ENCODE data around the gene FBXO5. TPM values are rescaled to one million over a fixed set of nuclear protein-coding genes. Genes with fewer than 3 reads are reported as not detected.

Gene FBXO5
- total and polyA plus RNA-seq, 3 experiments from 2014 or later = 7.6 to 33.8 (median 29.7) TPM

DNA sequence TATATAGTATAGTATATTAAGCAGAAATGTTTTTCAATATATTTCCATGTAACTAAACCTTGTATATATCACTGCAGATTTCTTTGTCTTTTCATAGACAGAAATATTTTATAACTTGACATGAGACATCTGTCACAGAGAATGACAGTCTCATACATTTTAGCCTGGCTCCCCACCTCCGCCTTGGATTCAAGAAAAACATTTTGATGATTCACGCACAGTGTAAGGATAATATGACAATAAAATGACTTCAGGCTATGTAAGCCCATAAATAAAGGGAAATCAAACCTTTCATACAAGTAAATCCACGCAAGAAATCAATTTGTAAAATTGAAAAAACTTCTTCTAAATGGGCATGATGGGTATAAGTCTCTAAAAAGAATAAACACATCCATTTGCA is 36.4 kb downstream of the FBXO5 start:
- H3K4me1 Mint-ChIP-seq = peaks cover 6 to 9% (median 9%) of the 10 kb centered on the region in 3 donors
- H3K9me3 Mint-ChIP-seq = no peaks in the 10 kb centered on the region
- H3K4me3 Mint-ChIP-seq = no peak overlapping the region
- peaks cover 13 to 37% of the 10 kb centered on the region in 2 donors for H3K27me3 Mint-ChIP-seq
- ChIA-PET CTCF (no interaction called here), POLR2A (no interaction called here)
- Histone ChIP-seq H3K4me3 (ENCODE audit: low read length) (no peak overlapping the region), H3K36me3 (ENCODE audit: insufficient read depth, low read length) (no peaks in the 10 kb centered on the region), H3K27me3 (ENCODE audit: insufficient read depth, low read length, poor library complexity, severe bottlenecking) (no peaks in the 10 kb centered on the region), H3K9me3 (ENCODE audit: low read length) (no peaks in the 10 kb centered on the region), H3K4me1 (ENCODE audit: insufficient read depth, low read length) (peaks cover 6% of the 10 kb centered on the region), H3K27ac (ENCODE audit: low read depth, low read length) (no peak overlapping the region)
- no peaks in the 10 kb centered on the region for H3K36me3 Mint-ChIP-seq
- no peak overlapping the region for H3K27ac Mint-ChIP-seq
- DNase-seq = no peak

GRCh38 chr6:152943260-152943897 is 39.5 kb downstream of the FBXO5 start:
- CTCF ChIA-PET = no interaction called here
- no peak overlapping the region for H3K4me3 Mint-ChIP-seq
- POLR2A ChIA-PET = no interaction called here

GRCh38 chr6:152942319-152942869 is 40.4 kb downstream of the FBXO5 start:
- POLR2A ChIA-PET = no interaction called here
- no peak overlapping the region for H3K27ac Mint-ChIP-seq
- no peaks in the 10 kb centered on the region for H3K4me1 ChIP-seq (ENCODE audit: insufficient read depth, low read length)

More at GRCh38 chr6:152943260-152943897, 39.5 kb downstream of the FBXO5 start:
- DNase-seq = no peak
- Mint-ChIP-seq H3K36me3 (no peaks in the 10 kb centered on the region), H3K9me3 (no peaks in the 10 kb centered on the region), H3K27ac (no peak overlapping the region), H3K27me3 (peaks cover 12 to 37% of the 10 kb centered on the region in 2 donors), H3K4me1 (peaks cover 5 to 8% (median 7%) of the 10 kb centered on the region in 3 donors)
- H3K36me3 ChIP-seq (ENCODE audit: insufficient read depth, low read length) = no peaks in the 10 kb centered on the region
- H3K9me3 ChIP-seq (ENCODE audit: low read length) = no peaks in the 10 kb centered on the region
- no peak overlapping the region for H3K4me3 ChIP-seq (ENCODE audit: low read length)
- H3K27ac ChIP-seq (ENCODE audit: low read depth, low read length) = no peak overlapping the region
- H3K4me1 ChIP-seq (ENCODE audit: insufficient read depth, low read length) = peaks cover 5% of the 10 kb centered on the region
- H3K27me3 ChIP-seq (ENCODE audit: insufficient read depth, low read length, poor library complexity, severe bottlenecking) = no peaks in the 10 kb centered on the region

GRCh38 chr6:152941746-152942145 is 41.1 kb downstream of the FBXO5 start:
- H3K4me3 ChIP-seq (ENCODE audit: low read length) = no peak overlapping the region
- Mint-ChIP-seq H3K9me3 (no peaks in the 10 kb centered on the region), H3K4me1 (no peaks in the 10 kb centered on the region), H3K36me3 (no peaks in the 10 kb centered on the region), H3K27ac (no peak overlapping the region), H3K27me3 (peaks cover 12 to 35% of the 10 kb centered on the region in 2 donors), H3K4me3 (no peak overlapping the region)
- ChIA-PET POLR2A (no interaction called here), CTCF (no interaction called here)
- H3K27me3 ChIP-seq (ENCODE audit: insufficient read depth, low read length, poor library complexity, severe bottlenecking) = no peaks in the 10 kb centered on the region
- no peaks in the 10 kb centered on the region for H3K4me1 ChIP-seq (ENCODE audit: insufficient read depth, low read length)
- no peaks in the 10 kb centered on the region for H3K36me3 ChIP-seq (ENCODE audit: insufficient read depth, low read length)
- no peak overlapping the region for H3K27ac ChIP-seq (ENCODE audit: low read depth, low read length)
- no peak for DNase-seq
- no peaks in the 10 kb centered on the region for H3K9me3 ChIP-seq (ENCODE audit: low read length)

More at GRCh38 chr6:152942319-152942869, 40.4 kb downstream of the FBXO5 start:
- no peaks in the 10 kb centered on the region for H3K36me3 ChIP-seq (ENCODE audit: insufficient read depth, low read length)
- H3K27me3 ChIP-seq (ENCODE audit: insufficient read depth, low read length, poor library complexity, severe bottlenecking) = no peaks in the 10 kb centered on the region
- no peaks in the 10 kb centered on the region for H3K9me3 ChIP-seq (ENCODE audit: low read length)
- H3K4me3 ChIP-seq (ENCODE audit: low read length) = no peak overlapping the region
- CTCF ChIA-PET = no interaction called here
- H3K4me3 Mint-ChIP-seq = no peak overlapping the region
- H3K27ac ChIP-seq (ENCODE audit: low read depth, low read length) = no peak overlapping the region
- peaks cover 11 to 33% of the 10 kb centered on the region in 2 donors for H3K27me3 Mint-ChIP-seq
- no peaks in the 10 kb centered on the region for H3K4me1 Mint-ChIP-seq
- H3K36me3 Mint-ChIP-seq = no peaks in the 10 kb centered on the region
- no peaks in the 10 kb centered on the region for H3K9me3 Mint-ChIP-seq
- no peak for DNase-seq

DNA sequence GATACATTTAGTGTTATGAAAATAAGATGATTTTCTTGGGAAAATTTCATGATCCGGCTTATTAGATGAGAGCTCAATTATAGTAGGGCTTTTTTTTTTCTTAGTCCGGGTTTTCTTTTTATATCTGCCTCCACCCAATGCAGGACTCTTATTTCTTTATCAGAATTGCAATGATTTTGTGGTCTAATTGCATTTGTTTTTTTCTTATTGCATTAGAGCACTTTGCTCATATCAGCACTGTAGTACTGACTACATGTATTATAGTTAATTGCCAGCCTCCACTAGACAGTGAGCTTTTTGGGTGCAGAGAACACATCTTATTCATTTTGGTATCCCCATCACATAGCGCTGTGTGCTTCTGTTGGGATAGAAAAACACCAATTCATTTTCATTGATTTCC is 50.0 kb downstream of the FBXO5 start:
- ChIA-PET CTCF (interaction anchor here (2.0 kb wide), 1 partner anchor 16 kb away, joined by 4 read pairs; no protein-coding TSS in a partner anchor), POLR2A (no interaction called here)
- DNase-seq = no peak
- H3K4me3 ChIP-seq (ENCODE audit: low read length) = no peak overlapping the region
- H3K4me1 Mint-ChIP-seq = no peaks in the 10 kb centered on the region
- H3K4me3 Mint-ChIP-seq = no peak overlapping the region
- H3K9me3 Mint-ChIP-seq = no peaks in the 10 kb centered on the region
- H3K9me3 ChIP-seq (ENCODE audit: low read length) = no peaks in the 10 kb centered on the region
- no peaks in the 10 kb centered on the region for H3K36me3 Mint-ChIP-seq
- H3K27me3 Mint-ChIP-seq = peaks cover 4 to 23% of the 10 kb centered on the region in 2 donors
- no peak overlapping the region for H3K27ac Mint-ChIP-seq
- no peaks in the 10 kb centered on the region for H3K27me3 ChIP-seq (ENCODE audit: insufficient read depth, low read length, poor library complexity, severe bottlenecking)
- H3K4me1 ChIP-seq (ENCODE audit: insufficient read depth, low read length) = no peaks in the 10 kb centered on the region
- H3K27ac ChIP-seq (ENCODE audit: low read depth, low read length) = no peak overlapping the region
- no peaks in the 10 kb centered on the region for H3K36me3 ChIP-seq (ENCODE audit: insufficient read depth, low read length)

- Histone ChIP-seq H3K27me3 (ENCODE audit: insufficient read depth, low read length, poor library complexity, severe bottlenecking) (no peaks in the 10 kb centered on the region), H3K36me3 (ENCODE audit: insufficient read depth, low read length) (no peaks in the 10 kb centered on the region), H3K27ac (ENCODE audit: low read depth, low read length) (no peak overlapping the region), H3K4me1 (ENCODE audit: insufficient read depth, low read length) (no peaks in the 10 kb centered on the region), H3K4me3 (ENCODE audit: low read length) (no peak overlapping the region), H3K9me3 (ENCODE audit: low read length) (no peaks in the 10 kb centered on the region)
- ChIA-PET CTCF (no interaction called here), POLR2A (no interaction called here)
- H3K27ac Mint-ChIP-seq = no peak overlapping the region
- DNase-seq = no peak
- H3K4me3 Mint-ChIP-seq = no peak overlapping the region
- peaks cover 2 to 61% of the 10 kb centered on the region in 2 donors for H3K27me3 Mint-ChIP-seq
- no peaks in the 10 kb centered on the region for H3K4me1 Mint-ChIP-seq
- no peaks in the 10 kb centered on the region for H3K36me3 Mint-ChIP-seq
- H3K9me3 Mint-ChIP-seq = no peaks in the 10 kb centered on the region
These were observed 60.1 kb downstream of the FBXO5 start for GRCh38 chr6:152922706-152923105.

Other genes with a start within 250 kb of the FBXO5 start
- not detected for gene VIP, start 232.2 kb downstream of the FBXO5 start, total RNA-seq
- gene VIP, start 232.2 kb downstream of the FBXO5 start, polyA plus RNA-seq = not detected
- gene MTRF1L, start 19.7 kb upstream of the FBXO5 start, total RNA-seq = 10 to 100 TPM; 15.3 to 17.4 TPM
- 8.2 TPM for gene MTRF1L, start 19.7 kb upstream of the FBXO5 start, polyA plus RNA-seq
- gene RGS17, start 148.2 kb upstream of the FBXO5 start, total RNA-seq = under 1 TPM in 1 of 2 experiments, not detected in 1; 0.02 TPM
- gene RGS17, start 148.2 kb upstream of the FBXO5 start, polyA plus RNA-seq = 0.49 TPM